GM23338 (cell line): ENCODE measurements around the gene SLC9A2. TPM values are rescaled to one million over a fixed set of nuclear protein-coding genes. Genes with fewer than 3 reads are reported as not detected.

Source experiments
- ATAC-seq: fragments of 200-7000 bp; cut with Tn5 transposase; 3 replicates; pipeline ENCODE4 v1.9.1; 2020
- DNase-seq: peaks from one replicate; pipeline ENCODE4 v3.0.0-alpha.2; 2015; ENCODE audit warnings: low spot score
- H2AFZ ChIP-seq: fragments of 200-600 bp; sonication (generic); 2 replicates; pipeline ENCODE4 v1.8.0; 2016; ENCODE audit warnings: antibody characterized with exemption, mild to moderate bottlenecking, moderate library complexity
- H3F3A ChIP-seq: fragments of 200-600 bp; sonication (generic); replicated peaks from 2 replicates; pipeline ENCODE4 v1.8.0; 2017; ENCODE audit warnings: antibody characterized with exemption, mixed run types, low read depth
- H3K27ac ChIP-seq: fragments of 200-600 bp; sonication (generic); 2 replicates; pipeline ENCODE4 v1.6.1; 2016; ENCODE audit warnings: low read depth
- H3K27me3 ChIP-seq: fragments of 200-600 bp; sonication (generic); 2 replicates; pipeline ENCODE4 v1.8.0; 2016; ENCODE audit warnings: mild to moderate bottlenecking, mixed run types, moderate library complexity; ENCODE audit not compliant: insufficient read depth
- H3K36me3 ChIP-seq: fragments of 200-600 bp; sonication (generic); 2 replicates; pipeline ENCODE4 v1.8.0; 2016; ENCODE audit warnings: mild to moderate bottlenecking; ENCODE audit not compliant: insufficient read depth
- H3K4me1 ChIP-seq: fragments of 200-600 bp; sonication (generic); 2 replicates; pipeline ENCODE4 v1.8.0; 2016; ENCODE audit warnings: mild to moderate bottlenecking, moderate library complexity; ENCODE audit not compliant: insufficient read depth
- H3K4me2 ChIP-seq: fragments of 200-600 bp; sonication (generic); 2 replicates; pipeline ENCODE4 v1.7.1; 2017; ENCODE audit warnings: mixed run types
- H3K4me3 ChIP-seq: fragments of 200-600 bp; sonication (generic); 2 replicates; pipeline ENCODE4 v1.6.1; 2016; ENCODE audit warnings: mixed run types
- H3K79me2 ChIP-seq: fragments of 200-600 bp; sonication (generic); replicated peaks from 2 replicates; pipeline ENCODE4 v1.8.0; 2017; ENCODE audit warnings: mild to moderate bottlenecking; ENCODE audit not compliant: insufficient read depth
- H3K9me2 ChIP-seq: fragments of 200-600 bp; sonication (generic); 2 replicates; pipeline ENCODE4 v1.8.0; 2017; ENCODE audit not compliant: insufficient read depth
- H4K20me1 ChIP-seq: fragments of 200-600 bp; sonication (generic); replicated peaks from 2 replicates; pipeline ENCODE4 v1.8.0; 2017; ENCODE audit warnings: mild to moderate bottlenecking; ENCODE audit not compliant: insufficient read depth
- H3K27ac Mint-ChIP-seq: 2 replicates; pipeline ENCODE4 v1.8.0; 2020; ENCODE audit warnings: inconsistent platforms, mild to moderate bottlenecking, moderate library complexity, mixed read lengths
- H3K27me3 Mint-ChIP-seq: 3 replicates; pipeline ENCODE4 v1.8.0; 2022; ENCODE audit warnings: low read depth, mild to moderate bottlenecking, moderate library complexity, mixed read lengths, inconsistent platforms; ENCODE audit not compliant: insufficient read depth, poor library complexity
- H3K36me3 Mint-ChIP-seq: 3 replicates; pipeline ENCODE4 v1.8.0; 2021; ENCODE audit warnings: low read depth, mild to moderate bottlenecking, inconsistent platforms, moderate library complexity, mixed read lengths
- H3K4me1 Mint-ChIP-seq: 3 replicates; pipeline ENCODE4 v1.8.0; 2020; ENCODE audit warnings: mild to moderate bottlenecking, inconsistent platforms, mixed read lengths
- H3K4me3 Mint-ChIP-seq: 3 replicates; pipeline ENCODE4 v1.8.0; 2021; ENCODE audit warnings: moderate library complexity, mild to moderate bottlenecking, inconsistent platforms, mixed read lengths
- H3K9me3 Mint-ChIP-seq: 3 replicates; pipeline ENCODE4 v1.8.0; 2020; ENCODE audit warnings: moderate library complexity, mild to moderate bottlenecking, inconsistent platforms, mixed read lengths
- EZH2 ChIP-seq: fragments of 200-600 bp; sonication (generic); IDR thresholded peaks from one replicate; pipeline ENCODE4 v1.8.0; 2017; ENCODE audit warnings: antibody characterized with exemption, mild to moderate bottlenecking, low read depth; ENCODE audit not compliant: unreplicated experiment
- EZH2phosphoT487 ChIP-seq: fragments of 200-600 bp; sonication (generic); IDR thresholded peaks from one replicate; pipeline ENCODE4 v1.8.1; 2018; ENCODE audit warnings: antibody characterized with exemption; ENCODE audit not compliant: unreplicated experiment
- JUNB ChIP-seq: IDR thresholded peaks from one replicate; pipeline ENCODE4 v1.6.1; 2016; ENCODE audit warnings: antibody characterized with exemption; ENCODE audit not compliant: unreplicated experiment
- NANOG ChIP-seq: IDR thresholded peaks from 2 replicates; pipeline ENCODE4 v1.6.1; 2016; ENCODE audit warnings: antibody characterized with exemption, borderline replicate concordance
- ZNF114 ChIP-seq: fragments of 250-450 bp; sonication (Bioruptor Pico); IDR thresholded peaks from 2 replicates; pipeline ENCODE4 v1.5.0; 2020; ENCODE audit warnings: mild to moderate bottlenecking, moderate library complexity
- ZNF462 ChIP-seq: fragments of 250-450 bp; sonication (Bioruptor Pico); IDR thresholded peaks from 2 replicates; pipeline ENCODE4 v1.5.0; 2020; ENCODE audit warnings: mild to moderate bottlenecking, moderate library complexity
- polyA plus RNA-seq: library from polyadenylated mRNA; unstranded; fragments of >200 nt; fragmentation: Nextera tagmentation; extraction: Ambion mirVana; gene quantifications from 2 replicates; pipeline ENCODE4 v1.2.1, GENCODE V29; 2016
- total RNA-seq: library from RNA; depleted of rRNA; stranded (reverse); fragments of >200 nt; shearing (Covaris generic); gene quantifications from 2 replicates; pipeline ENCODE4 v1.2.3, GENCODE V29; 2014

Gene SLC9A2
- total and polyA plus RNA-seq, 2 experiments from 2014 or later, result 0.03 to 0.24 TPM

- no peak for TF ChIP-seq ZNF462 (CRISPR knock-in tag)
- TF ChIP-seq ZNF114, result no peak
- no peak for TF ChIP-seq NANOG
- no peak for TF ChIP-seq EZH2phosphoT487
- TF ChIP-seq EZH2, result no peak
- no peak for TF ChIP-seq JUNB
Observed at GRCh38 chr2:102754456-102755145, 135.2 kb downstream of the SLC9A2 start (continued).

GRCh38 chr2:102755284-102755683, 135.9 kb downstream of the SLC9A2 start:
- H3K4me1 ChIP-seq, result no peaks in the 10 kb centered on the region
- Mint-ChIP-seq H3K36me3 (no peaks in the 10 kb centered on the region), H3K4me3 (no peak overlapping the region), H3K27me3 (no peaks in the 10 kb centered on the region), H3K4me1 (peaks cover 6% of the 10 kb centered on the region), H3K9me3 (no peaks in the 10 kb centered on the region), H3K27ac (no peak overlapping the region)
- H3K27me3 ChIP-seq, result no peaks in the 10 kb centered on the region
- TF ChIP-seq EZH2phosphoT487 (no peak), ZNF462 (CRISPR knock-in tag) (no peak), ZNF114 (no peak), NANOG (no peak)
- DNase-seq (peak; percentile 13), ATAC-seq (no peak)
- H3F3A ChIP-seq, result no peaks in the 10 kb centered on the region
- no peaks in the 10 kb centered on the region for H3K79me2 ChIP-seq
- H2AFZ ChIP-seq, result no peak overlapping the region
- no peak overlapping the region for H3K27ac ChIP-seq
- no peaks in the 10 kb centered on the region for H3K36me3 ChIP-seq
- no peaks in the 10 kb centered on the region for H4K20me1 ChIP-seq
- H3K4me3 ChIP-seq, result no peak overlapping the region
- 0 out of 2 replicates have a peak overlapping the region, but pooled peaks have one; percentile 17 for H3K4me2 ChIP-seq
- no peaks in the 10 kb centered on the region for H3K9me2 ChIP-seq
